DOHH2 (cell line): ENCODE results near the gene FBXO34.

Source experiments
- H3F3A ChIP-seq: fragments of 200-600 bp; sonication (generic), shearing (Covaris generic); 2 replicates; pipeline ENCODE4 v1.6.0; 2016; ENCODE audit warnings: antibody characterized with exemption, mild to moderate bottlenecking; ENCODE audit not compliant: control insufficient read depth, insufficient read depth
- H3K27ac ChIP-seq: fragments of 200-600 bp; sonication (generic); 2 replicates; pipeline ENCODE4 v1.5.1; 2014; ENCODE audit warnings: low read depth, mild to moderate bottlenecking, low read length, moderate library complexity
- H3K27me3 ChIP-seq: fragments of 200-600 bp; sonication (generic); 2 replicates; pipeline ENCODE4 v1.6.1; 2014; ENCODE audit warnings: mild to moderate bottlenecking, low read length, mixed read lengths; ENCODE audit not compliant: control insufficient read depth
- H3K36me3 ChIP-seq: fragments of 200-600 bp; sonication (generic); 2 replicates; pipeline ENCODE4 v1.6.1; 2014; ENCODE audit warnings: mild to moderate bottlenecking, low read length, moderate library complexity, mixed read lengths; ENCODE audit not compliant: control insufficient read depth
- H3K4me1 ChIP-seq: fragments of 200-600 bp; sonication (generic); 2 replicates; pipeline ENCODE4 v1.6.1; 2014; ENCODE audit warnings: mild to moderate bottlenecking, low read length, mixed read lengths; ENCODE audit not compliant: control insufficient read depth
- H3K4me2 ChIP-seq: fragments of 200-600 bp; sonication (generic); 2 replicates; pipeline ENCODE4 v1.6.0; 2014; ENCODE audit warnings: mild to moderate bottlenecking, low read length, moderate library complexity
- H3K4me3 ChIP-seq: fragments of 200-600 bp; sonication (generic); 2 replicates; pipeline ENCODE4 v1.5.1; 2014; ENCODE audit warnings: mild to moderate bottlenecking, low read length, mixed read lengths
- H3K79me2 ChIP-seq: fragments of 200-600 bp; sonication (generic); 2 replicates; pipeline ENCODE4 v1.6.1; 2014; ENCODE audit warnings: mild to moderate bottlenecking, low read length, mixed read lengths; ENCODE audit not compliant: control insufficient read depth
- H3K9me2 ChIP-seq: fragments of 200-600 bp; sonication (generic); replicated peaks from 2 replicates; pipeline ENCODE4 v1.6.1; 2014; ENCODE audit warnings: mild to moderate bottlenecking, low read length, mixed read lengths; ENCODE audit not compliant: control insufficient read depth
- H3K9me3 ChIP-seq: fragments of 200-600 bp; sonication (generic); 2 replicates; pipeline ENCODE4 v1.6.1; 2014; ENCODE audit warnings: antibody characterized with exemption, low read length, mixed read lengths; ENCODE audit not compliant: control insufficient read depth, insufficient read depth
- H4K20me1 ChIP-seq: fragments of 200-600 bp; sonication (generic); 2 replicates; pipeline ENCODE4 v1.6.0; 2014; ENCODE audit warnings: low read depth, mild to moderate bottlenecking, antibody characterized with exemption, low read length, moderate library complexity; ENCODE audit not compliant: control insufficient read depth, insufficient read depth
- CTCF ChIP-seq: fragments of 200-600 bp; sonication (generic); IDR thresholded peaks from one replicate; pipeline ENCODE4 v1.5.1; 2014; ENCODE audit warnings: antibody characterized with exemption, mild to moderate bottlenecking, low read depth, low read length; ENCODE audit not compliant: poor library complexity, severe bottlenecking
- EZH2phosphoT487 ChIP-seq: fragments of 200-600 bp; sonication (generic); IDR thresholded peaks from 2 replicates; pipeline ENCODE4 v1.6.1; 2017; ENCODE audit warnings: borderline replicate concordance, mild to moderate bottlenecking, antibody characterized with exemption, low read length, moderate library complexity, mixed read lengths

The FBXO34 gene

GRCh38 chr14:55294603-55295002 is 23.4 kb downstream of the FBXO34 start:
- Histone ChIP-seq H3K9me3 (no peaks in the 10 kb centered on the region), H3K4me1 (no peaks in the 10 kb centered on the region), H3F3A (no peaks in the 10 kb centered on the region), H3K27ac (no peak overlapping the region), H3K36me3 (peaks cover 12% of the 10 kb centered on the region), H4K20me1 (0 out of 2 replicates have a peak, but pooled peaks cover 3% of the 10 kb centered on the region), H3K4me3 (no peak overlapping the region), H3K27me3 (no peaks in the 10 kb centered on the region), H3K9me2 (no peaks in the 10 kb centered on the region), H3K79me2 (peaks cover 79% of the 10 kb centered on the region), H3K4me2 (no peak overlapping the region)
- TF ChIP-seq CTCF, result no peak
- no peak for TF ChIP-seq EZH2phosphoT487

GRCh38 chr14:55297611-55298499 is 26.6 kb downstream of the FBXO34 start:
- Histone ChIP-seq H3K4me2 (no peak overlapping the region), H3K27me3 (no peaks in the 10 kb centered on the region), H3K9me3 (no peaks in the 10 kb centered on the region), H3K9me2 (no peaks in the 10 kb centered on the region), H3K79me2 (peaks cover 78% of the 10 kb centered on the region), H3K27ac (no peak overlapping the region), H3K4me3 (no peak overlapping the region), H3K4me1 (peaks cover 15% of the 10 kb centered on the region), H4K20me1 (no peaks in the 10 kb centered on the region), H3F3A (0 out of 2 replicates have a peak, but pooled peaks cover 5% of the 10 kb centered on the region), H3K36me3 (peaks cover 12% of the 10 kb centered on the region)
- TF ChIP-seq CTCF (peak; percentile 20), EZH2phosphoT487 (no peak)

- Histone ChIP-seq H3K9me2 (no peaks in the 10 kb centered on the region), H4K20me1 (no peaks in the 10 kb centered on the region), H3K9me3 (no peaks in the 10 kb centered on the region), H3K79me2 (peaks cover 78% of the 10 kb centered on the region), H3K4me3 (no peak overlapping the region), H3K36me3 (peaks cover 12% of the 10 kb centered on the region), H3K27ac (no peak overlapping the region), H3K4me1 (peaks cover 21% of the 10 kb centered on the region), H3F3A (0 out of 2 replicates have a peak, but pooled peaks cover 5% of the 10 kb centered on the region), H3K4me2 (no peak overlapping the region), H3K27me3 (no peaks in the 10 kb centered on the region)
- TF ChIP-seq CTCF (no peak), EZH2phosphoT487 (no peak)
Observed at GRCh38 chr14:55298500-55298822, 27.2 kb downstream of the FBXO34 start.
